ENCODE measurements around the gene PHEX. TPM values are rescaled to one million over a fixed set of nuclear protein-coding genes. Genes with fewer than 3 reads are reported as not detected.

PHEX gene
- under 0.01 and 0.37 TPM in 2 replicates for total RNA-seq

DNA sequence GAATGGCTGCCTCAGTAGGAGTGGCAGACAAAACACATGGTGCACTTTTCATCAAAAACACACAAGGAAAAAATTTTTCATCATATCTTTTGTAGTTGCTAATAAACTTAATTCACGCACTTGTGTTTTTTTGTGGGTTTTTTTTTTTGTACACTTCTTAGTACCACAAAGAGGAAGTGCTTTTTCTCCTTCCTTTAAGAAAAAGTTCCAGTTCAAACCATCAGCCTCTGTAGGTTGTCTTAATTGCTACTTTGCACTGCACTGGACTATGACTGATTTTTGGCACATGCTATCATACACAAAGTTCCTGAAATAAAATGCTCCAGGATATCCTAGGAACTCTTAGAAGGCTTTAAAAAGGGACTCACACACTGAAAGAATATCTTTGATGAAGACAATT lies at the start of gene PHEX:
Gene PHEX (plus strand): TSS at position 242 of the 400 bp plus-strand sequence. CDS start 681 bp downstream, outside the sequence.

GRCh38 chrX:22272613-22273012 lies 240.5 kb downstream of the PHEX start, which contains the start of gene CBLL2:
TSS of gene CBLL2 (plus strand) at chrX:22272913. CDS start at chrX:22272992, 79 bp downstream.

Other genes with a start within 250 kb of the PHEX start
- 14.8 and 22.1 TPM in 2 replicates for gene MBTPS2, start 192.7 kb upstream of the PHEX start, total RNA-seq
- 2.1 and 3.8 TPM in 2 replicates for gene YY2, start 176.3 kb upstream of the PHEX start, total RNA-seq
- 153 and 255 TPM in 2 replicates for gene SMS, start 91.6 kb upstream of the PHEX start, total RNA-seq
- gene CBLL2, start 240.6 kb downstream of the PHEX start, total RNA-seq, result 0.05 TPM in 1 of 2 replicates, not detected in the other